Ascending aorta (tissue), 2 donors: ENCODE results near the gene OR4D2. TPM values are rescaled to one million over a fixed set of nuclear protein-coding genes. Genes with fewer than 3 reads are reported as not detected.

Experiments used
- DNase-seq, 2 donors: peaks; one replicate each; pipeline ENCODE4 v3.0.0-alpha.2; 2019; ENCODE audit warnings: low spot score in 2 of 2
- H3K27ac ChIP-seq, 2 donors: fragments of 200-600 bp; sonication (generic); one replicate each; pipeline ENCODE4 v1.5.1; 2016 to 2017; ENCODE audit warnings: mild to moderate bottlenecking in 1 of 2
- H3K27me3 ChIP-seq: fragments of 200-600 bp; sonication (generic); one replicate; pipeline ENCODE4 v1.5.1; 2017
- H3K36me3 ChIP-seq, 2 donors: fragments of 200-600 bp; sonication (generic); one replicate each; pipeline ENCODE4 v1.5.1; 2016
- H3K4me1 ChIP-seq, 2 donors: fragments of 200-600 bp; sonication (generic); one replicate each; pipeline ENCODE4 v1.5.1; 2016 to 2017; ENCODE audit warnings: mild to moderate bottlenecking in 1 of 2
- H3K4me3 ChIP-seq, 2 donors: fragments of 200-600 bp; sonication (generic); one replicate each; pipeline ENCODE4 v1.5.1; 2016 to 2017; ENCODE audit warnings: mild to moderate bottlenecking in 1 of 2
- H3K9me3 ChIP-seq, 2 donors: fragments of 200-600 bp; sonication (generic); one replicate each; pipeline ENCODE4 v1.5.1; 2016
- intact Hi-C: fragments of 100-400 bp; cut with DNase I; formaldehyde crosslinking; loops from one replicate; pipeline ENCODE4 v1.15.1; 2023
- total RNA-seq: library from RNA; depleted of rRNA; stranded (reverse); fragments of >200 nt; gene quantifications from one replicate; pipeline ENCODE4 v1.1.0, GENCODE V29; 2016
- TF ChIP-seq, protein P1 (sequence below), 3 experiments: fragments of 200-600 bp in 2 of 3; fragments of 450-650 bp in 1 of 3; sonication (generic) in 2 of 3; IDR thresholded peaks; one replicate each; pipeline ENCODE4 v1.5.1; 2016 to 2019; ENCODE audit warnings: antibody characterized with exemption in 3 of 3, mild to moderate bottlenecking in 1 of 3, moderate library complexity in 1 of 3

Gene OR4D2
- total RNA-seq, 1 donor from 2014 or later = not detected

DNA sequence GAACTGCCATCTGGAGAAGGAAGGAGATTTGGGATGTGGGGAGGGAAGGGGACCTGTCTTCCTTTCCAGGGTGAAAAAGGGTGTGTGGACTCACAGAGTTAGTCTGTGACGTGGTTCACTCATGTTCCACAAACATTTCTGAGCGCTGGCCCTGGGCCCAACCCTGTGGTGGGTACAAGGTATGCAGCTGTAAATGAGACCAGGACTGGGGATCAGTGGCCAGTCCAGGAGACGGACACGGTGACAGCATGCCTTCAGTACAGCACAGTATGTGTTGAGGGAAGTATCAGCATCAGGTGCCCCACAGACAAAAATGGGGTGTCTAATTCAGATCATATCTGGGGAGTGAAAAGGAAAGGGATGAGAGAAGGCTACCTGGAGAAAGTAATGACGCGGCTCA, 20.3 kb downstream of the OR4D2 start:
- TF ChIP-seq, protein P1, sequence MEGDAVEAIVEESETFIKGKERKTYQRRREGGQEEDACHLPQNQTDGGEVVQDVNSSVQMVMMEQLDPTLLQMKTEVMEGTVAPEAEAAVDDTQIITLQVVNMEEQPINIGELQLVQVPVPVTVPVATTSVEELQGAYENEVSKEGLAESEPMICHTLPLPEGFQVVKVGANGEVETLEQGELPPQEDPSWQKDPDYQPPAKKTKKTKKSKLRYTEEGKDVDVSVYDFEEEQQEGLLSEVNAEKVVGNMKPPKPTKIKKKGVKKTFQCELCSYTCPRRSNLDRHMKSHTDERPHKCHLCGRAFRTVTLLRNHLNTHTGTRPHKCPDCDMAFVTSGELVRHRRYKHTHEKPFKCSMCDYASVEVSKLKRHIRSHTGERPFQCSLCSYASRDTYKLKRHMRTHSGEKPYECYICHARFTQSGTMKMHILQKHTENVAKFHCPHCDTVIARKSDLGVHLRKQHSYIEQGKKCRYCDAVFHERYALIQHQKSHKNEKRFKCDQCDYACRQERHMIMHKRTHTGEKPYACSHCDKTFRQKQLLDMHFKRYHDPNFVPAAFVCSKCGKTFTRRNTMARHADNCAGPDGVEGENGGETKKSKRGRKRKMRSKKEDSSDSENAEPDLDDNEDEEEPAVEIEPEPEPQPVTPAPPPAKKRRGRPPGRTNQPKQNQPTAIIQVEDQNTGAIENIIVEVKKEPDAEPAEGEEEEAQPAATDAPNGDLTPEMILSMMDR (IDR thresholded peaks at IDR 0.05) = no peak
- no peaks in the 10 kb centered on the region for H3K36me3 ChIP-seq
- H3K27ac ChIP-seq = no peak overlapping the region
- intact Hi-C loops = no loop called here
- no peaks in the 10 kb centered on the region for H3K9me3 ChIP-seq
- DNase-seq = no peak
- no peaks in the 10 kb centered on the region for H3K4me1 ChIP-seq
- no peaks in the 10 kb centered on the region for H3K27me3 ChIP-seq
- no peak overlapping the region for H3K4me3 ChIP-seq

- TF ChIP-seq, protein P1 (IDR thresholded peaks at IDR 0.05) = no peak
- Histone ChIP-seq H3K27me3 (no peaks in the 10 kb centered on the region), H3K36me3 (no peaks in the 10 kb centered on the region), H3K9me3 (no peaks in the 10 kb centered on the region), H3K4me1 (no peaks in the 10 kb centered on the region), H3K27ac (no peak overlapping the region), H3K4me3 (no peak overlapping the region)
- no peak for DNase-seq
- intact Hi-C loops = no loop called here
These were observed 20.9 kb downstream of the OR4D2 start for GRCh38 chr17:58187675-58188074.

GRCh38 chr17:58189436-58190146, 22.8 kb downstream of the OR4D2 start:
- no peaks in the 10 kb centered on the region for H3K4me1 ChIP-seq
- no peaks in the 10 kb centered on the region for H3K36me3 ChIP-seq
- H3K9me3 ChIP-seq = no peaks in the 10 kb centered on the region
- DNase-seq = peak in 1 of 2 donors; percentile 63
- H3K27ac ChIP-seq = no peak overlapping the region
- no peak overlapping the region for H3K4me3 ChIP-seq
- no peaks in the 10 kb centered on the region for H3K27me3 ChIP-seq
- intact Hi-C loops = no loop called here
- TF ChIP-seq, protein P1 (IDR thresholded peaks at IDR 0.05) = no peak

GRCh38 chr17:58191241-58191896, 24.6 kb downstream of the OR4D2 start:
- DNase-seq = peak in 1 of 2 donors; percentile 40
- Histone ChIP-seq H3K27me3 (no peaks in the 10 kb centered on the region), H3K27ac (no peak overlapping the region), H3K4me3 (no peak overlapping the region), H3K36me3 (no peaks in the 10 kb centered on the region), H3K4me1 (no peaks in the 10 kb centered on the region), H3K9me3 (no peaks in the 10 kb centered on the region)
- intact Hi-C loops = no loop called here
- TF ChIP-seq, protein P1 (IDR thresholded peaks at IDR 0.05) = no peak

- Histone ChIP-seq H3K36me3 (no peaks in the 10 kb centered on the region), H3K9me3 (no peaks in the 10 kb centered on the region), H3K4me3 (no peak within 1 kb of the TSS), H3K27ac (no peak within 1 kb of the TSS), H3K27me3 (no peaks in the 10 kb centered on the region), H3K4me1 (no peaks in the 10 kb centered on the region)
- intact Hi-C loops = no loop called here
- TF ChIP-seq, protein P1 (IDR thresholded peaks at IDR 0.05) = no peak
- DNase-seq = no peak
These were observed 25.8 kb downstream of the OR4D2 start, which contains the start of gene EPX for GRCh38 chr17:58192612-58193011. Gene EPX (plus strand): TSS chr17:58192726. CDS start chr17:58192847, 121 bp downstream.
